ENCODE results near the gene GRIA1. TPM values are rescaled to one million over a fixed set of nuclear protein-coding genes. Genes with fewer than 3 reads are reported as not detected.
A peak's percentile ranks its signal among the peaks of the same experiment; 100 is the strongest.

The GRIA1 gene
- total RNA-seq, 6 experiments from 2014 or later = 0.10 to 0.57 (median 0.21) TPM

DNA sequence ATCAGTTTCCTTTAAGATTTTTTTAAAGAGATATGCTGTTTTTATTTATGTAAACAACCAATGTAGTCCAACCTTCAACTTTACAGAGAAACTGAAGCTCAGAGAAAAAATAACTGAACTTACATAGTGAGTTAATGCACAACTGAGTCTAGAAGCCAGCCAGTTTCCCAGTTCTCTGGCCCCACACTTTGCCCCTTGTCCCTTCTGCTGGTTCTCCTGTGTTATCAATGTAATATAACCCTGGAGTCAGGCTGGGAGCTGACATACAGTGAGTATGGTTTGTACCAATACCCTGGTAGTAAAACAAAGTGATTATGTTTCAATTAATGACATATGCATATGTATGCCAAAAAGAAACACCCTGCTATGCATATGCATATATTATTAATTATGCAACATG, 32.2 kb upstream of the GRIA1 start:
- TF ChIP-seq, protein P1, sequence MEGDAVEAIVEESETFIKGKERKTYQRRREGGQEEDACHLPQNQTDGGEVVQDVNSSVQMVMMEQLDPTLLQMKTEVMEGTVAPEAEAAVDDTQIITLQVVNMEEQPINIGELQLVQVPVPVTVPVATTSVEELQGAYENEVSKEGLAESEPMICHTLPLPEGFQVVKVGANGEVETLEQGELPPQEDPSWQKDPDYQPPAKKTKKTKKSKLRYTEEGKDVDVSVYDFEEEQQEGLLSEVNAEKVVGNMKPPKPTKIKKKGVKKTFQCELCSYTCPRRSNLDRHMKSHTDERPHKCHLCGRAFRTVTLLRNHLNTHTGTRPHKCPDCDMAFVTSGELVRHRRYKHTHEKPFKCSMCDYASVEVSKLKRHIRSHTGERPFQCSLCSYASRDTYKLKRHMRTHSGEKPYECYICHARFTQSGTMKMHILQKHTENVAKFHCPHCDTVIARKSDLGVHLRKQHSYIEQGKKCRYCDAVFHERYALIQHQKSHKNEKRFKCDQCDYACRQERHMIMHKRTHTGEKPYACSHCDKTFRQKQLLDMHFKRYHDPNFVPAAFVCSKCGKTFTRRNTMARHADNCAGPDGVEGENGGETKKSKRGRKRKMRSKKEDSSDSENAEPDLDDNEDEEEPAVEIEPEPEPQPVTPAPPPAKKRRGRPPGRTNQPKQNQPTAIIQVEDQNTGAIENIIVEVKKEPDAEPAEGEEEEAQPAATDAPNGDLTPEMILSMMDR (IDR thresholded peaks at IDR 0.05) = no peak
- Mint-ChIP-seq H3K27ac (no peak overlapping the region), H3K36me3 (ENCODE audit: low read depth) (no peaks in the 10 kb centered on the region), H3K9me3 (no peaks in the 10 kb centered on the region), H3K4me3 (no peak overlapping the region), H3K27me3 (ENCODE audit: insufficient read depth) (peaks cover 3% of the 10 kb centered on the region), H3K4me1 (ENCODE audit: low read depth) (peaks cover 14% of the 10 kb centered on the region)
- DNase-seq = no peak

GRCh38 chr5:153459051-153459743, 31.3 kb upstream of the GRIA1 start:
- TF ChIP-seq, protein P1 (IDR thresholded peaks at IDR 0.05) = no peak
- no peak overlapping the region for H3K4me3 Mint-ChIP-seq
- H3K4me1 Mint-ChIP-seq (ENCODE audit: low read depth) = peaks cover 23% of the 10 kb centered on the region
- H3K27me3 Mint-ChIP-seq (ENCODE audit: insufficient read depth) = peaks cover under 1% of the 10 kb centered on the region; the same call in 1 of the 2 replicates
- H3K9me3 Mint-ChIP-seq = no peaks in the 10 kb centered on the region
- H3K36me3 Mint-ChIP-seq (ENCODE audit: low read depth) = no peaks in the 10 kb centered on the region
- H3K27ac Mint-ChIP-seq = no peak overlapping the region
- no peak for DNase-seq

DNA sequence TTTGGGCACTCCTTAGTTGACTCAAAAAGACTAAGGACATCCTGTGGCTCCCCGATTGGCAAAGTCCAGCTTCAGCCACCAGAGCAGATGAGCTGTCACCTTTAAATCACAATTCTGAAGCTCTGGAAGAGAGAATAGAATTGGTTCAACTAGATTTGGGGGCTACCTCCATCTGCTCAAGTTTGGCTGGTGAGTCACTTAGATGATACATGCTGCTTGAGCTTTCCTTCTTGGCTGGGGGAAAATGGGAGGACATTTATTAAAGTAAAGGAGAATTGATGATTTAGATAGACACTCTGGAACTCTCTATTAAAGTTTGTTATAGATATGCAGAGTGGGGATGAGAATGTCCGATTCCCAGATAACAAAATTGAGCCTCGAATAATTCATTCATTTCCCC, 30.0 kb upstream of the GRIA1 start:
- Mint-ChIP-seq H3K27ac (no peak overlapping the region), H3K9me3 (no peaks in the 10 kb centered on the region), H3K36me3 (ENCODE audit: low read depth) (no peaks in the 10 kb centered on the region), H3K4me1 (ENCODE audit: low read depth) (peaks cover 31% of the 10 kb centered on the region), H3K4me3 (no peak overlapping the region), H3K27me3 (ENCODE audit: insufficient read depth) (no peaks in the 10 kb centered on the region)
- DNase-seq = no peak
- TF ChIP-seq, protein P1 (IDR thresholded peaks at IDR 0.05) = no peak

DNA sequence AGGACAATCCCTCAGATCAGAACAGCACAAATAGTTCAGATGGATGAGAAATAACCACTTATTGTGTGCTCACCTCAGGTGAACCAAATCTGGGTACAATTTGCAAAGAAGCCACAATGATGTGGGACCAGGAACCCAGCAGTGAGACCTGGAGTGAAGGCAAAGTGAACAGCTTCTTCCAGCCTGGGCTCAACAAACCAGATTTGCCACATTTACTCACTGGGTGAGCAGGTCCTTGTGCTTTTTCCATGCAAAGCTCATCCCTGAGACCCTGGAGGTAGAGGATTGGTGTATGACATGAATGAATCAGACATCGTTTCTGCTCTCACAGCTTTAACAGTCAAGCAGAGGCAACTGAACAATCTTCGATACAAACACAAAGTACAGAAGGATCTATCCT, 29.1 kb upstream of the GRIA1 start:
- H3K27me3 Mint-ChIP-seq (ENCODE audit: insufficient read depth) = no peaks in the 10 kb centered on the region; the same call in 1 of the 2 replicates
- H3K36me3 Mint-ChIP-seq (ENCODE audit: low read depth) = no peaks in the 10 kb centered on the region
- no peak overlapping the region for H3K27ac Mint-ChIP-seq
- TF ChIP-seq, protein P1 (IDR thresholded peaks at IDR 0.05) = no peak
- no peak for DNase-seq
- no peaks in the 10 kb centered on the region for H3K9me3 Mint-ChIP-seq
- peaks cover 31% of the 10 kb centered on the region for H3K4me1 Mint-ChIP-seq (ENCODE audit: low read depth)
- no peak overlapping the region for H3K4me3 Mint-ChIP-seq

DNA sequence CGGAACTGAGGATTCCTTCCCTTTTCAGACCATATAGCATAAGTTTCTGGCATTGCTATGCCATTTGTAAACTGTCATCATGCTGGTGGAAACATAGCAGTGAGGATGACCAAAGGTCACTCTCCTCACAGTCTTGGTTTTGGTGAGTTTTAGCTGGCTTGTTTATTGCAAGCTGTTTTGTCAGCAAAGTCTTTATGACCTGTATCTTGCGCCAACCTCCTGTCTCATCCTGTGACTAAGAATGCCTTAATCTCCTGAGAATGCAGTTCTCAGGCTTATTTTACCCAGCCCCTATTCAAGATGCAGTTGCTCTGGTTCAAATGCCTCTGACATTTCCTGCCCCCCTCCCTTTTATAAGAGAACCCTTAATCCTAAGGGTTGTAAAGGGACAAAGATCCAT, 26.7 kb upstream of the GRIA1 start:
- Mint-ChIP-seq H3K9me3 (no peaks in the 10 kb centered on the region), H3K36me3 (ENCODE audit: low read depth) (no peaks in the 10 kb centered on the region), H3K4me3 (peak overlapping the region; percentile 14), H3K27me3 (ENCODE audit: insufficient read depth) (no peaks in the 10 kb centered on the region; the same call in 1 of the 2 replicates), H3K4me1 (ENCODE audit: low read depth) (peaks cover 31% of the 10 kb centered on the region), H3K27ac (peak overlapping the region; percentile 63)
- DNase-seq = peak; percentile 78
- TF ChIP-seq, protein P1 (IDR thresholded peaks at IDR 0.05) = no peak
